NCI-H1694 (cell line): ENCODE measurements around the gene NAALADL1.
"Not testable (repeated sequence)": the region's sequence is repeated elsewhere in the genome, so short reads cannot be mapped to it uniquely, and the experiment has no call there.

Experiments used
- DNase-seq: peaks from one replicate; lab custom pipeline; 2025; lab: John Stamatoyannopoulos, UW

The NAALADL1 gene

DNA sequence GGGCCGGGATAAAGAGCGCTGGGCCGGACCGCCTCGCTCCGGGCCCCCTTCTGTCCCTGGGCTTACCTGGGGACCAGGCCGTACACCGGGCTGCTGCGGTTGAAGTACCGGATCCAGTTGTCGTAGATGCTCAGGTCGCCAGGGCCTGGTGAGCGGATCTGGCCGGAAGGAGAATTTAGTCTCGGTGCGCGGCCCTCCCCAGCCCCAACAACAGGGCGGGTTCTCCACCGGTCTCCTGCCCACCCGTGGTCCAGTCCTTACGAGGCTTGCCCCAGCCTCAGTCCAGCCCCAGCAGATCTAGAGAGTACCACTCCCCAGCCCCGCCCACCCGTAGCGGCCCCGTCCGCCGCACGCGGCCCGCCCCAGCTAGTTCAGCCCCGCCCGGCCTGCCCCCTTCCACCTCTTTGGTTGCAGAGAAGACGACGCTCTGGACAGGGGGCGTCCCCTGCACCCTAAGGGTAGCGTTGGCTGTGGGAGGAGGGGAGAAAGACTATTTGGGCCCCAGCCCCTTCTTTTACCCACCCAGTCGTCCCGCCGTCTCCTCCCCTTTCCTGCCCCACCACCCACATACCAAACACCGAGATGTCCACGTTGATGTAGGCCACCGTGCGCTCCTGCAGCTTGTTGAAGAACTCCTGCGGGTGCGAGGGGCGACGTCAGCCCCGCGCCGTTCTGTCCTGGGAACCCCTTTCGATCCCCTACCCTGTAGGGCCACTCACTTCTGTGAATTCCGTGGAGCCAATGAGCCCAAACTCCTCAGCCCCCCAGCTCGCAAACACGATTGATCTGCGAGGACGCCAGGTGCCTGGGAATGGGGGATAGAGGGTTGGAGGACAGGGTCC, 10.6 kb downstream of the NAALADL1 start:
- no peak for DNase-seq

- no peak for DNase-seq
These were observed 12.6 kb downstream of the NAALADL1 start for GRCh38 chr11:65045728-65046127.

DNA sequence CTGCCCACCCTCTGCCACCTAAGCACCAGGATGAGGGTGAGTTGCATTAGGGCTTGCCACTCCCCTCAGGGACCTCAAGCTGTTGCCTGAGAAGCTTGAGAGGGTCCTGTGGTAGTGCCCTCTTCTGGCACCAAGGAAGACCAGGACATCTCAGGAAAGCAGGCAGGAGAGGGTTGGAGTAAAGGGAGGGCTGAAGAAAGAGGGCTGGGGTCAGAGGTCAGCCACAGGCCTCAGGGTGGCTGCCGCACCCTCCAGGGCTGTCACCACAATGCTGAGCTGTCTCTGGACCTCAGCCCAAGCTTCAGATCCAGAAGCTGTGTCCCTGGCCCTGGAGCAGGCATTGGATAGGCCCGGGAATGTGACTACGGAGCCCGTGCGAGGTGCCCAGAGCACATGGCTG, 13.3 kb downstream of the NAALADL1 start:
- no peak for DNase-seq

DNA sequence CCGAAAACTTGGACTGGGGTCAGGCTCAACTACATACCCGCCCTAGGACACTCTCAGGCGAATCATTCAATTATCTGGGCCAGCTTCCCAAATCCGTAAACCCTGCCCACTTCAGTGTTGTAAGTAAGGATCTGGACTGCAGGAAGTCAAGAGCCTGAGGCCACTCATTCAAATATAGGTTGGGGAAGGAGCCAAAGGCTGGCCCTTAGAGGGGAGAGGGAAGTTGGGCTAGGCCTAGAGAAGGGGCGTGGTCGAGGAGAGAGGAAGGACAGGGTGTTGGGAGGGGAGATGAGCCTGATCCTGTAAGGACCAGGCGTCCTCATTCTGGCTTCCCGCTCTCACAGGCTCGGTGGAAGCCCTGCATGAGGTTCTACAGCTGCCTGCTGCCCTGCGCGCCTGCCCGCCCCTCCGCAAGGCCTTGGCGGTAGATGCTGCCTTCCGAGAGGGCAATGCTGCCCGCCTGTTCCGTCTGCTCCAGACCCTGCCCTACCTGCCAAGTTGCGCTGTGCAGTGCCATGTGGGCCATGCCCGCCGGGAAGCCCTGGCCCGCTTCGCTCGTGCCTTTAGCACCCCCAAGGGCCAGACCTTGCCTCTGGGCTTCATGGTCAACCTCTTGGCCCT, 14.4 kb downstream of the NAALADL1 start:
- DNase-seq, result no peak

GRCh38 chr11:65042891-65043290, 15.5 kb downstream of the NAALADL1 start:
- no peak for DNase-seq

GRCh38 chr11:65040847-65041622, 17.3 kb downstream of the NAALADL1 start, which contains the start of gene SAC3D1:
SAC3D1 (plus strand) TSS chr11:65041210; CDS start chr11:65041293, 83 bp downstream.
- DNase-seq, result peak; percentile 91

DNA sequence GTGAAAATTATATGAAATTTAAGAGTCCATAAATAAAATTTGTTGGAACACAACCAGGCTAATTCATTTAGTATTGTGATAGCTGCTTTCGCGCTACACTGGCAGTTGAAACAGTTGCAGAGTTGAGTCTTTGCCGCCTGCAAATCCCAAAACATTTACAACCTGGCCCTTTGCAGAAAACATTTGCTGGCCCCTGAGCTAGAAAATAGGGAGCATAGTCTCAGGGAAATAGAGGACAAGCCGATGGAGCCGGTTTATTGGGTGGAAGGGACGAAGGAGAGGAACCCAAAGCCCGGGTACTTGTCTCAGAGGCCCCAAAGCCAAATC, 17.9 kb downstream of the NAALADL1 start:
- DNase-seq, result no peak

- DNase-seq, result no peak
These were observed 21.4 kb downstream of the NAALADL1 start for GRCh38 chr11:65036931-65037330.

- no peak for DNase-seq
These were observed 22.8 kb downstream of the NAALADL1 start for GRCh38 chr11:65035579-65035978.

DNA sequence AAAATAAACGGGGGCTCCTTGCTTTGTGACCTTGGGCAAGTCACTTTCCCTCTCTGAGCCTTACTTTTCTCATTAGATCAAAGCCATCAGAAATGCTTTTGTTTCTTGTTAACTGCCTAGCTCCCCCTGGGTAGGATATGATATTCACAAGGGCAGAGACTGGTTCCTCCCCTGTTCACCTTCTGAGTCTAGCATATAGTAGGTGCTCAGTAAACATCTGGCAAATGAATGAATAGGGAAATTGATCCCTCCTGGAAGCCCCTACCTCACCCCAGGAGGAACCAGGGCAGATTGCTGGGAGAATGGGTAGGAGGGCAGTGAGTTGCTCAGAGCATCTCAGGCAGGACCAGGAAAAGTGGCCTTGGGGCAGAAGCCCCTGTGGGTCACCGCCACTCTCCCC, 23.9 kb downstream of the NAALADL1 start:
- no peak for DNase-seq

- DNase-seq, result no peak
These were observed 26.1 kb downstream of the NAALADL1 start for GRCh38 chr11:65032216-65032615.

- DNase-seq, result peak; percentile 95
These were observed 30.9 kb downstream of the NAALADL1 start, which contains the start of gene SNX15 for GRCh38 chr11:65027213-65028067. SNX15 (plus strand) TSS chr11:65027439; CDS start chr11:65027538, 99 bp downstream.

GRCh38 chr11:65026810-65027209, 31.5 kb downstream of the NAALADL1 start:
- DNase-seq, result no peak

DNA sequence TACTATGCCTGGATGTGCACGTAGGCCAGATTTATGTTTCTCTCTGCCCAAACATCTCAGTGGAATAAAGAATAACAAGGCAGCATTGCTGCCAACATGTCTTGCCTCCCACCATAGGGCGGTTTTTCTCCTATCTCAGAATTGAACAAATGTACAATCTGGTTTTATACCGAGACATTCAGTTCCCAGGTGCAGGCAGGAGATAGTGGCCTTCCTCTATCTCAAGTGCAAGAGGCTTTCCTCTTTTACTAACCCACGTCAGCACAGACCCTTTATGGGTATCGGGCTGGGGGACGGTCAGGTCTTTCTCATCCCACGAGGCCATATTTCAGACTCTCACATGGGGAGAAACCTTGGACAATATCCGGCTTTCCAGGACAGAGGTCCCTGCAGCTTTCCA, 34.9 kb downstream of the NAALADL1 start:
- not testable (repeated sequence) for DNase-seq

DNA sequence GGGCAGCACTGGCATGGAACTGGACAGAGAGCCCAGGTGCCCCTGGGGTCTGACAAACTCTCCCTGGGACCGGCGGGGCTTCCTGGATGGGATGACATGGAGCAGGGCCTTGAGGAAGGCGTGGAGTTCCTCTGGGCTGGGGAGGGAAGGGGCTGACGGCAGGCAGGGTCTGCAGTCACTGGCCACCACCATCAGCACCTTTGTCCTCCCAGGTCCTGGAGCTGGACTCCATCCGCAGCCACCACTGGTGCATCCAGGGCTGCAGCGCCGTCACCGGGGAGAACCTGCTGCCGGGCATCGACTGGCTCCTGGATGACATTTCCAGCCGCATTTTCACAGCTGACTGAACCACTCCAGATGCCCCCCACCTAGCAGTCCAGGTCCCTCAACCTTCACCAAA, 36.8 kb downstream of the NAALADL1 start:
- no peak for DNase-seq

- DNase-seq, result no peak
These were observed 37.4 kb downstream of the NAALADL1 start for GRCh38 chr11:65021003-65021402.

- no peak for DNase-seq
These were observed 38.5 kb downstream of the NAALADL1 start for GRCh38 chr11:65019824-65020223.

DNA sequence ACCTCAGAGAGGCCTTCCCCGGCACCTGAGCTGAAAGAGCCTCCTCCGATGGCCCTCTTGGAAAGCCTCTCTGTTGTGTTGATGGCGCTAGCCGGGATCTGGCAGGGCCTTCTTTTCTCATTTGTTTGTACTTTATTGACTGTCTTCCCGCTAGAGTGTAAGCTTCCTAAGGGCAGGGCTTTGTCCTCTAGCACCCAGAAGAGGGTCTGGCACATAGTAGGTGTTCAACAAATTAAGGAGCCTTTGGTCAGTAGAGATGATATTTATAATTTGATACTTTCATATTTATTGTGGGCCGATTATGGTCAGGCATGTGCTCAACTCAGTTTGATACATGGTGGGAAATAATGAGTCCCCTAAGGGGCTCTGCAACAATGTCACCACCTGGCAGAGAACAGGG, 40.4 kb downstream of the NAALADL1 start:
- DNase-seq, result no peak

DNA sequence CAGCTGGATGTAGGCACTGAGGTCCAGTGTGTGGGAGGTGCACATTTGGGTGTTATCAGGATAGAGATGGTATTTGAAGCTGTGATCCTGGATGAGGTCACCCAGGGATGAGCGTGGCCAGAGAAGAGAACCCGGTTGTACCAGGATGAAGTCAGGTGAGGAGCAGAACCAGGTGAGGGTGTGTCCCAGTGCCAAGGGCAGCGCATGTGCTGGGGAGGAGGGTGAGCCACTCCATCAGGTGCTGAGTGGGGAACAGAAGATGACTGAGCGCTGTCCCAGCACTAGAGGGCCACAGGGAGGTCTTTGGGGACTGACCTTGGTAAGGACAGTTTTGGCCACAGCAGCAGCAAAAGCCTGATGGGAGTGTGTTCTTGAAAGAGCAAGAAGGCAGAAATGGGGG, 41.6 kb downstream of the NAALADL1 start:
- no peak for DNase-seq

DNA sequence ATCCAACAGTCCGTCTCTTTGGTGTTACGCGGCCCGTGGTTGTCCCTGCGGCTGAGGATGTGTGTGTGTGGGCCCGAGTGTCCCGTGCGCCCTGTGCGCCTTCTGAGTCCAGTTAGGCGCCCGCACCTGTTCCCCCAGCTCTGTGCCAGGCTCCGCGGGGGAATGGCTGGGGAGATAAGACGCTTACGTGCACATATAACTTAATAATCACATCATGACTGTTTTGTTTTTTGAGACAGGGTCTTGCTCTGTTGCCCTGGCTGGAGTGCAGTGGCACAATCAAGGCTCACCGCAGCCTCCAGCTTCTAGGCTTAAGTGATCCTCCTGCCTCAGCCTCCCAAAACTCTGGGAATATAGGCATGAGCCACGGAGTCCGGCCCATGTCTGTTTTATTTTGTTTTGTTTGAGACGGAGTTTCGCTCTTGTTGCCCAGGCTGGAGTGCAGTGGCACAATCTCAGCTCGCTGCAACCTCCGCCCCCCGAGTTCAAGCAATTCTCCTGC, 43.6 kb downstream of the NAALADL1 start:
- DNase-seq, result no peak

DNA sequence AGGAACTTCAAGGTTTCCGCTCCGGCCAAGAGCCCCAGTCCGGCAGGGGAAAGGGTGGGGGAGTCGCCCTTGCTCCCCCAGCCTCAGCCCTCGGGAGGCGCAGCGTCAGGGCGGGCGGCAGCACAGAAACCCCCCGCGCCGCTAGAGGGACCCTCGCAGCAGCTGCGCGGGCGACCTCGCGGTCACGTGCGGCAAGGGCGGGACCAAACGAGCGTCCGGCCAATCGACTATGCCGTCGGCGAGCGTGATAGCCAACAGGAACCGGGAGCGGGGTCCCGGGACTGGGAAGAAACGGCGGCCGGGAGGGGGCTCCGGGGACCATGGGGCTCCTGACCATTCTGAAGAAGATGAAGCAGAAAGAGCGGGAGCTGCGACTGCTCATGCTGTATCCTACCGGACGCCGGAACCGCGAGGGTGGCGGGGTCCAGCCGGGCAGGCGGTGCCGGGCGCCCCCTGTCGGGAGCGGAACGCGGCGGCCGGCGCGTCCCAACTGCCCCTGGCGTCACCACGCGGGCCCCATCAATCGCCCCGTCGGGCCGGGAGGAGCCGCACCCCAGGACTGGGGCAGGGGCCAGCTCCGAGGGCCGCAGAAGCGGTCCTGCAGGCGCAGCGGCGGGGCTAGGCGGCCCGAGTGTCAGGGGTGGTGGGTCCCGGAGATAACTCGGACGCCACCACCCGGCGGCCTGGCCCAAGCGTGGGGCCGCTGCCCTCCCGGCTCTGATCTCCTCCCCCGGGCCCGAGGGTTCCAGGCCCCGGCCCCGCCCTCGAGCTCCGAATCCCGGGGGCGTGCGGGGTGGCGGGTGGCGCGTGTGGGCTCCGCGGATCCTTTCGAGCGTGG, 44.2 kb downstream of the NAALADL1 start, which contains the start of gene ARL2:
TSS of gene ARL2 (plus strand) at position 273 of the 838 bp plus-strand sequence. CDS start at position 321, 48 bp downstream.
- DNase-seq, result peak; percentile 68
